GM12878 (cell line): ENCODE results near the gene RUFY2. TPM values are rescaled to one million over a fixed set of nuclear protein-coding genes. Genes with fewer than 3 reads are reported as not detected.

ENCODE experiments used
- ATAC-seq: fragments of 200-7000 bp; cut with Tn5 transposase; 3 replicates; pipeline ENCODE4 v1.9.1; 2020; ENCODE audit warnings: mild to moderate bottlenecking, moderate library complexity
- BruUV-seq: library from RNA; stranded (reverse); fragments of 400-500 nt; replicated peaks from 2 replicates; lab custom pipeline; 2021; lab: Mats Ljungman, UMichigan
- CTCF ChIA-PET: fragments of 300-600 bp; sonication (Branson Sonifier 250); formaldehyde crosslinking; extraction: SDS; loops from one replicate; lab custom pipeline; 2021; ENCODE audit warnings: inconsistent platforms; lab: Yijun Ruan, JAX
- POLR2A ChIA-PET: fragments of 350-600 bp; formaldehyde crosslinking; extraction: SDS; loops from one replicate; lab custom pipeline; 2021; ENCODE audit warnings: inconsistent platforms; lab: Charles Lee
- RAD21 ChIA-PET: fragments of 300-600 bp; sonication (Branson Sonifier 250); formaldehyde crosslinking; loops from one replicate; lab custom pipeline; 2023; ENCODE audit warnings: antibody characterized with exemption; ENCODE audit not compliant: unreplicated experiment; lab: Charles Lee
- SMC1A ChIA-PET: fragments of 300-600 bp; sonication (Branson Sonifier 250); formaldehyde crosslinking; loops from one replicate; lab custom pipeline; 2023; ENCODE audit not compliant: unreplicated experiment, uncharacterized antibody; lab: Charles Lee
- DNase-seq: peaks from one replicate; pipeline ENCODE4 v3.0.0-alpha.2; 2011; ENCODE audit warnings: low read depth, low spot score
- FAIRE-seq: peaks from 3 replicates; lab custom pipeline; 2011; peaks lifted over from hg19 to GRCh38; lab: Jason Lieb, UNC
- H2AFZ ChIP-seq: 2 replicates; pipeline ENCODE4 v1.6.0; 2011; ENCODE audit warnings: low read depth, low read length, control low read depth; ENCODE audit not compliant: control insufficient read depth
- H3K27ac ChIP-seq: 2 replicates; pipeline ENCODE4 v1.5.1; 2011; ENCODE audit warnings: control low read depth; ENCODE audit not compliant: control insufficient read depth, insufficient read depth
- H3K27me3 ChIP-seq, 2 experiments: replicated peaks in 1 of 2; 2 replicates each; pipeline versions ENCODE4 v1.6.0 to v1.6.1; 2011; ENCODE audit warnings: low read length in 1 of 2; ENCODE audit not compliant: control insufficient read depth in 2 of 2, insufficient read depth in 2 of 2
- H3K36me3 ChIP-seq, 2 experiments: 2 replicates each; pipeline ENCODE4 v1.5.1; 2011; ENCODE audit warnings: low read length in 1 of 2; ENCODE audit not compliant: control insufficient read depth in 2 of 2, insufficient read depth in 2 of 2
- H3K4me1 ChIP-seq: 2 replicates; pipeline ENCODE4 v1.6.1; 2011; ENCODE audit warnings: mild to moderate bottlenecking, low read length, moderate library complexity, mixed read lengths; ENCODE audit not compliant: control insufficient read depth, insufficient read depth
- H3K4me2 ChIP-seq: 2 replicates; pipeline ENCODE4 v1.6.0; 2011; ENCODE audit warnings: control low read depth; ENCODE audit not compliant: control insufficient read depth, insufficient read depth
- H3K4me3 ChIP-seq: fragments of 200-600 bp; sonication (generic); 2 replicates; pipeline ENCODE4 v1.5.1; 2016
- H3K79me2 ChIP-seq: 2 replicates; pipeline ENCODE4 v1.6.0; 2011; ENCODE audit warnings: low read length; ENCODE audit not compliant: control insufficient read depth, insufficient read depth
- H3K9ac ChIP-seq: 2 replicates; pipeline ENCODE4 v1.8.0; 2011; ENCODE audit warnings: low read length, control low read depth, mixed read lengths; ENCODE audit not compliant: control insufficient read depth, insufficient read depth
- H3K9me3 ChIP-seq: replicated peaks from 3 replicates; pipeline ENCODE4 v1.5.1; 2011; ENCODE audit warnings: mild to moderate bottlenecking, low read length; ENCODE audit not compliant: control insufficient read depth, insufficient read depth
- H4K20me1 ChIP-seq: 2 replicates; pipeline ENCODE4 v1.6.0; 2011; ENCODE audit not compliant: control insufficient read depth, insufficient read depth
- ASH2L ChIP-seq: fragments of 300-600, 200-600 bp; sonication (generic); IDR thresholded peaks from 2 replicates; pipeline ENCODE4 v1.6.1; 2017; ENCODE audit warnings: low read depth, mild to moderate bottlenecking, borderline replicate concordance
- ATF3 ChIP-seq: IDR thresholded peaks from 2 replicates; pipeline ENCODE4 v1.6.1; 2011; ENCODE audit warnings: low read depth, mild to moderate bottlenecking, low read length, moderate library complexity, borderline replicate concordance; ENCODE audit errors: extremely low read depth
- CHD1 ChIP-seq: IDR thresholded peaks from 2 replicates; pipeline ENCODE4 v1.6.1; 2012; ENCODE audit warnings: low read depth, low read length, improper control_type of control experiment
- DPF2 ChIP-seq: fragments of 450-650 bp; IDR thresholded peaks from 2 replicates; pipeline ENCODE4 v1.6.1; 2017; ENCODE audit warnings: mild to moderate bottlenecking
- EGR1 ChIP-seq, 2 experiments: IDR thresholded peaks; 1 replicate in 1 of 2; 2 replicates in 1 of 2; pipeline ENCODE4 v1.6.1; 2011 to 2012; ENCODE audit warnings: low read depth in 2 of 2, low read length in 2 of 2, borderline replicate concordance in 1 of 2, mild to moderate bottlenecking in 1 of 2, moderate library complexity in 1 of 2
- HDGF ChIP-seq: fragments of 450-650 bp; IDR thresholded peaks from 2 replicates; pipeline ENCODE4 v1.6.1; 2016; ENCODE audit warnings: antibody characterized with exemption
- IRF5 ChIP-seq: fragments of 450-650 bp; IDR thresholded peaks from 2 replicates; pipeline ENCODE4 v1.6.1; 2017; ENCODE audit warnings: borderline replicate concordance
- MAX ChIP-seq: IDR thresholded peaks from 2 replicates; pipeline ENCODE4 v1.6.1; 2012; ENCODE audit warnings: low read depth, low read length, improper control_type of control experiment
- NFYA ChIP-seq: IDR thresholded peaks from 2 replicates; pipeline ENCODE4 v1.6.1; 2011; ENCODE audit warnings: low read depth, mild to moderate bottlenecking, low read length, improper control_type of control experiment, borderline replicate concordance
- PAX8 ChIP-seq: fragments of 450-650 bp; IDR thresholded peaks from 2 replicates; pipeline ENCODE4 v1.6.1; 2017; ENCODE audit warnings: mild to moderate bottlenecking, moderate library complexity
- POLR2AphosphoS2 ChIP-seq: IDR thresholded peaks from 2 replicates; pipeline ENCODE4 v1.6.1; 2011; ENCODE audit warnings: low read depth, mild to moderate bottlenecking, low read length, improper control_type of control experiment, moderate library complexity
- RBBP5 ChIP-seq: fragments of 200-600 bp; sonication (generic); conservative IDR thresholded peaks from 2 replicates; pipeline ENCODE4 v1.6.1; 2016
- RFX5 ChIP-seq: IDR thresholded peaks from 2 replicates; pipeline ENCODE4 v1.6.1; 2011; ENCODE audit warnings: low read depth, low read length, improper control_type of control experiment
- SMARCA5 ChIP-seq: fragments of 450-650 bp; IDR thresholded peaks from 2 replicates; pipeline ENCODE4 v1.6.1; 2017; ENCODE audit warnings: mild to moderate bottlenecking
- SRF ChIP-seq, 2 experiments: IDR thresholded peaks; 2 replicates each; pipeline ENCODE4 v1.6.1; 2011; ENCODE audit warnings: low read depth in 2 of 2, low read length in 2 of 2, mild to moderate bottlenecking in 1 of 2, moderate library complexity in 1 of 2
- SUZ12 ChIP-seq: fragments of 200-600 bp; sonication (generic); IDR thresholded peaks from one replicate; pipeline ENCODE4 v1.6.1; 2018; ENCODE audit warnings: antibody characterized with exemption, mild to moderate bottlenecking; ENCODE audit not compliant: unreplicated experiment
- TAF1 ChIP-seq: IDR thresholded peaks from 2 replicates; pipeline ENCODE4 v1.6.1; 2011; ENCODE audit warnings: mild to moderate bottlenecking, low read depth, low read length, borderline replicate concordance
- TCF3 ChIP-seq: IDR thresholded peaks from 2 replicates; pipeline ENCODE4 v1.6.1; 2012; ENCODE audit warnings: low read depth, mild to moderate bottlenecking, low read length, borderline replicate concordance; ENCODE audit not compliant: insufficient read depth
- ZNF217 ChIP-seq: fragments of 450-650 bp; IDR thresholded peaks from 2 replicates; pipeline ENCODE4 v1.6.1; 2017; ENCODE audit warnings: antibody characterized with exemption, mild to moderate bottlenecking
- WGBS: methylation state at CpG from one replicate; pipeline ENCODE4 v1.1.6; 2016; ENCODE audit warnings: low lambda C conversion rate; ENCODE audit not compliant: insufficient replicate concordance, insufficient coverage; ENCODE audit errors: missing lambda C conversion rate; 5-methylcytosine and 5-hydroxymethylcytosine counted together
- in situ Hi-C: fragments of 300-500 bp; cut with MboI; formaldehyde crosslinking; loops from 9 replicates; pipeline ENCODE4 v1.14.3; 2018; ENCODE audit warnings: mixed read lengths
- intact Hi-C: fragments of 100-400 bp; cut with micrococcal nuclease; formaldehyde crosslinking; loops from one replicate; pipeline ENCODE4 v1.14.2; 2022; ENCODE audit not compliant: unreplicated experiment
- polyA plus RNA-seq, 11 experiments: library from polyadenylated mRNA; depleted of rRNA in 4 of 11; unstranded in 6 of 11; stranded (reverse) in 5 of 11; fragments of >200 nt; fragmentation: Nextera tagmentation in 4 of 11; fragmentation: Illumina TruSeq in 1 of 11; extraction: Ambion mirVana in 4 of 11; extraction: Trizol in 1 of 11; gene quantifications; 1 replicate in 1 of 11; 2 replicates in 10 of 11; pipeline versions ENCODE4 v1.2.1 to v1.2.3, GENCODE V29; 2011 to 2016; ENCODE audit warnings: inconsistent platforms in 2 of 11, missing spikeins in 2 of 11, low read depth in 1 of 11
- total RNA-seq, 4 experiments: library from RNA; depleted of rRNA in 3 of 4; stranded (reverse); fragments of >200 nt in 3 of 4; fragmentation: Illumina TruSeq in 1 of 4; extraction: Trizol in 1 of 4; gene quantifications; 2 replicates each; pipeline versions ENCODE4 v1.2.1 to v1.2.3, GENCODE V29; 2013 to 2021
- TF ChIP-seq, protein P1 (sequence below): fragments of 150-350 bp; IDR thresholded peaks from 2 replicates; pipeline ENCODE4 v1.6.1; 2014; ENCODE audit warnings: mild to moderate bottlenecking, low read depth, low read length

RUFY2 gene
- total and polyA plus RNA-seq, 10 of the 15 experiments (the other 5 are each of a cell fraction or from before 2014, with no cell fraction given), result 1.7 to 8.4 (median 5.8) TPM

DNA sequence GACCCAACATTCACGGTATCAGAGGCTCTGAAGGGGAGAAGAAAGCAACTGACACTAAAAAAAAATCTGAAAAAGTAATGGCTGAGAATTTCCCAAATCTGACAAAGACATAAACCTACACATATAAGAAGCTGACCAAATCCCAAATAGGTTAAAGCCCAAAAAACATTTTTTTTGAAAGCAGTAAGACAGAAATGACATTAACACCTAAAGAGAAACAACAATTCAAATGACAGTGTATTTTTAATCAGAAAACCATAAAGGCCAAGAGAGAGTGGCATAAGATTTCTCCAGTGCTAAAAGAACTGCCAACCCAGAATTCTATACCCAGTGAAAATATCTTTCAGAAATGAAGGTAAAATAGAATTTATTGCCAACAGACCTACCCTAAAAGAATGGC lies 35.5 kb downstream of the RUFY2 start (continued):
- no peak for TF ChIP-seq CHD1
- no peak for TF ChIP-seq ZNF217
- no peak for TF ChIP-seq POLR2AphosphoS2
- no peak for TF ChIP-seq RFX5
- TF ChIP-seq PAX8, result no peak
- TF ChIP-seq, protein P1, sequence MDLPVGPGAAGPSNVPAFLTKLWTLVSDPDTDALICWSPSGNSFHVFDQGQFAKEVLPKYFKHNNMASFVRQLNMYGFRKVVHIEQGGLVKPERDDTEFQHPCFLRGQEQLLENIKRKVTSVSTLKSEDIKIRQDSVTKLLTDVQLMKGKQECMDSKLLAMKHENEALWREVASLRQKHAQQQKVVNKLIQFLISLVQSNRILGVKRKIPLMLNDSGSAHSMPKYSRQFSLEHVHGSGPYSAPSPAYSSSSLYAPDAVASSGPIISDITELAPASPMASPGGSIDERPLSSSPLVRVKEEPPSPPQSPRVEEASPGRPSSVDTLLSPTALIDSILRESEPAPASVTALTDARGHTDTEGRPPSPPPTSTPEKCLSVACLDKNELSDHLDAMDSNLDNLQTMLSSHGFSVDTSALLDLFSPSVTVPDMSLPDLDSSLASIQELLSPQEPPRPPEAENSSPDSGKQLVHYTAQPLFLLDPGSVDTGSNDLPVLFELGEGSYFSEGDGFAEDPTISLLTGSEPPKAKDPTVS, result no peak
- no peak for TF ChIP-seq SRF (IDR thresholded peaks at IDR 0.05; ENCODE audit: low read depth in 2 of 2, low read length in 2 of 2)
- no peak for TF ChIP-seq MAX
- no peak for TF ChIP-seq TCF3
- no peak for TF ChIP-seq DPF2
- TF ChIP-seq IRF5, result no peak

GRCh38 chr10:68367121-68367520 lies 40.0 kb downstream of the RUFY2 start:
- H3K4me2 ChIP-seq, result no peak overlapping the region
- ATAC-seq (no peak), FAIRE-seq (no peak), DNase-seq (no peak)
- H3K9ac ChIP-seq, result no peak overlapping the region
- BruUV-seq, result no TSS peak
- H3K27me3 ChIP-seq, result no peaks in the 10 kb centered on the region
- ChIA-PET SMC1A (no interaction called here), RAD21 (no interaction called here), POLR2A (no interaction called here), CTCF (no interaction called here)
- no peak overlapping the region for H3K4me3 ChIP-seq
- in situ Hi-C loops (no loop called here), intact Hi-C loops (no loop called here)
- WGBS, result 96% methylated on average over 2 of the region's 2 CpGs
- peaks cover 6% of the 10 kb centered on the region; the same call in 2 of the 3 replicates for H3K9me3 ChIP-seq
- H3K79me2 ChIP-seq, result no peaks in the 10 kb centered on the region
- no peak overlapping the region for H3K27ac ChIP-seq
- no peak overlapping the region for H2AFZ ChIP-seq
- no peaks in the 10 kb centered on the region for H3K4me1 ChIP-seq
- H4K20me1 ChIP-seq, result no peaks in the 10 kb centered on the region
- H3K36me3 ChIP-seq, result peaks cover 0 to 8% of the 10 kb centered on the region in 2 experiments; a peak in 2 of 4 replicates
- TF ChIP-seq RBBP5, result no peak
- TF ChIP-seq RFX5, result no peak
- TF ChIP-seq ASH2L, result no peak
- no peak for TF ChIP-seq TAF1
- TF ChIP-seq SMARCA5, result no peak
- TF ChIP-seq EGR1 (IDR thresholded peaks at IDR 0.05; ENCODE audit: borderline replicate concordance in 1 of 2, low read depth in 2 of 2, low read length in 2 of 2), result no peak
- no peak for TF ChIP-seq ATF3
- no peak for TF ChIP-seq HDGF
- no peak for TF ChIP-seq SUZ12
- no peak for TF ChIP-seq NFYA
